ENCODE data around the gene ECPAS. TPM values are rescaled to one million over a fixed set of nuclear protein-coding genes. Genes with fewer than 3 reads are reported as not detected.
A peak's percentile ranks its signal among the peaks of the same experiment; 100 is the strongest.
"Not testable (repeated sequence)": the region's sequence is repeated elsewhere in the genome, so short reads cannot be mapped to it uniquely, and the experiment has no call there.

The ECPAS gene
- total and polyA plus RNA-seq, 4 donors: 11.0 to 94.3 (median 51.7) TPM

DNA sequence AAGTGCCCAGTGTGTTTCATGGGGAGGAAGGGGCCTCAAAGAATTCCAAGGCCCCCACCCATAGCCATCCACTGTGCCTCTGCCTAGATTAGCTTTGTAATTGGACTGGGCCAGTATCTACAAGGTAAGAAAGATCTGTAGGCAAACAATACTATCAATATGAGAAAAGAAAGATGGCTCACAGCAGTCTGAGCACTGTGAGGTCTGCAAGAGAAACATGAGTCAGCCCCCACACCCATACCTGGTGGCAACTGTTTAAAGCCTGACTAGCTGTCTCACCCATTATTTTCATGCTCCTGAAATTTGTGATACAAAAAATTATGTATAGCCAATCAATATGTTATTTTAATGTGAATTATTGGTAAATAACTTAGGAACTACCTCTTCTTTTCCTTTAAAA, 30.8 kb upstream of the ECPAS start:
- no peaks in the 10 kb centered on the region for H3K36me3 ChIP-seq (ENCODE audit: control insufficient read depth in 1 of 2, insufficient read depth in 2 of 2, low read length in 1 of 2)
- peaks cover 1% of the 10 kb centered on the region for H3K9me3 ChIP-seq (ENCODE audit: control insufficient read depth, low read length)
- H3K4me3 ChIP-seq (ENCODE audit: low read length in 2 of 2): no peak overlapping the region
- DNase-seq (no peak), ATAC-seq (ENCODE audit: low FRiP score) (no peak)
- H3K27me3 ChIP-seq (ENCODE audit: control insufficient read depth in 1 of 2, insufficient read depth in 2 of 2, low read length in 1 of 2): no peaks in the 10 kb centered on the region
- no peak overlapping the region for H3K27ac ChIP-seq (ENCODE audit: low read depth in 1 of 2, low read length in 2 of 2)
- intact Hi-C loops (cut with DNase I): no loop called here
- H3K4me1 ChIP-seq (ENCODE audit: control insufficient read depth in 1 of 2, insufficient read depth in 2 of 2, low read length in 2 of 2): no peaks in the 10 kb centered on the region

DNA sequence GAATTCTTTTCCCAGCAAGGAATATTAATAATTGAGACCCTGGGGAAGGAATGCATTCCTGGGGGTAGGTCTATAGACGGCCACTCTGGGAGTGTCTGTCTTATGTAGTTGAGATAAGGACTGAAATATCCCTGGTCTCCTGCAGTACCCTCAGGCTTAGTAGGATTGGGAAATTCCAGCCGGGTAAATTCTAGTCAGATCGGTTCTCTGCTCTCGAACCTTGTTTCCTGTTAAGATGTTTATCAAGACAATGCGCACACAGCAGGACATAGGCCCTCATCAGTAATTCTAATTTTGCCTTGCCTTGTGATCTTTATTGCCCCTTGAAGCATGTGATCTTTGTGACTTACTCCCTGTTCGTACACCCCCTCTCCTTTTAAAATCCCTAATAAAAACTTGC, 27.4 kb upstream of the ECPAS start:
- H3K27me3 ChIP-seq (ENCODE audit: control insufficient read depth in 1 of 2, insufficient read depth in 2 of 2, low read length in 1 of 2); H3K4me3 ChIP-seq (ENCODE audit: low read length in 2 of 2); H3K27ac ChIP-seq (ENCODE audit: low read depth in 1 of 2, low read length in 2 of 2); H3K4me1 ChIP-seq (ENCODE audit: control insufficient read depth in 1 of 2, insufficient read depth in 2 of 2, low read length in 2 of 2); H3K36me3 ChIP-seq (ENCODE audit: control insufficient read depth in 1 of 2, insufficient read depth in 2 of 2, low read length in 1 of 2); ATAC-seq (ENCODE audit: low FRiP score); H3K9me3 ChIP-seq (ENCODE audit: control insufficient read depth, low read length); intact Hi-C loops (cut with DNase I); DNase-seq: not testable (repeated sequence)
- WGBS, 2 donors: 57 to 64% methylated on average over 6 of the region's 6 CpGs

DNA sequence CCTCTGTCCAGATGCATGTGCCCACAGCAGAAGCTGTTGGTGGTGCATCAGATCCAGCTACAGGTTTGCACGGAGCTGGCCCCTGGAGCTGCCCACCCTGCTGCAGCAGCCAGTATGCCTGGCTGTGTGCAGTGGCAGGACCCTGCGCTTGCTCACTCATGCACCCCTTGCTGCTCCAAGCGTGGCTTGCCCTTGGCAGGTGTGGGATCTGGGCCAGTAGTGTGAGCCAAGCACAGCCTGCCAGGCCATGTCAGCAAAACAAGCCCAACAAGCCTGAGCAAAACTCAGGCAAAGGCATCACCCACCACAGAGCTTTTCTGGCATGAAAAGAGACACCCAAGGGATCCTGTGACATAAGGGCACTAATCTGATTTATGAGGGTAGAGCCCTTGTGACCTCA, 18.3 kb upstream of the ECPAS start:
- Histone ChIP-seq H3K4me1 (ENCODE audit: control insufficient read depth in 1 of 2, insufficient read depth in 2 of 2, low read length in 2 of 2) (no peaks in the 10 kb centered on the region), H3K4me3 (ENCODE audit: low read length in 2 of 2) (no peak overlapping the region), H3K27ac (ENCODE audit: low read depth in 1 of 2, low read length in 2 of 2) (no peak overlapping the region), H3K9me3 (ENCODE audit: control insufficient read depth, low read length) (no peaks in the 10 kb centered on the region), H3K36me3 (ENCODE audit: control insufficient read depth in 1 of 2, insufficient read depth in 2 of 2, low read length in 1 of 2) (no peaks in the 10 kb centered on the region), H3K27me3 (ENCODE audit: control insufficient read depth in 1 of 2, insufficient read depth in 2 of 2, low read length in 1 of 2) (no peaks in the 10 kb centered on the region)
- WGBS, 2 donors: 50 to 55% methylated on average over 3 of the region's 3 CpGs
- ATAC-seq (ENCODE audit: low FRiP score) (no peak), DNase-seq (no peak)
- intact Hi-C loops (cut with DNase I): no loop called here

DNA sequence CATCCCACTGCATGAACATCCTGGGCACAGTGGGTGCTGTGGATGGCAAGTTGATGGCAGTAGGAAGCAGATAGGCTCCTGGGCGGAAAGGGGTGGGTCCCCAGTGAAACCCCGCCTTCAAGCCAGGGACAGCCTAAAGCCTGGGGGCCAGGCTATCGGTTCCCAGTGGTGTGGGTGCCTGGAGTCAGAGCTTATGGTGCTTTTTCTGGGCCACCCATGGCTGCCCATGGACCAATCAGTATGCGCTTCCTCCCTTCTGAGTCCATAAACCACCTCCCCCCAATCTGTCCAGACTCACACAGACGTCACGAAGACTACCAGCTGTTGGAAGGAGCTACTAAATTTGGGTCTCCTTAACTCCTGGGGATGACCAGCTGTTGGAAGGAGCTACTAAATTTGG, 17.5 kb upstream of the ECPAS start:
- ATAC-seq (ENCODE audit: low FRiP score) (no peak), DNase-seq (no peak)
- H3K4me3 ChIP-seq (ENCODE audit: low read length in 2 of 2): no peak overlapping the region
- 89 to 91% methylated on average over 6 of the region's 6 CpGs for WGBS, 2 donors
- intact Hi-C loops (cut with DNase I): no loop called here
- H3K27me3 ChIP-seq (ENCODE audit: control insufficient read depth in 1 of 2, insufficient read depth in 2 of 2, low read length in 1 of 2): no peaks in the 10 kb centered on the region
- H3K36me3 ChIP-seq (ENCODE audit: control insufficient read depth in 1 of 2, insufficient read depth in 2 of 2, low read length in 1 of 2): no peaks in the 10 kb centered on the region
- no peak overlapping the region for H3K27ac ChIP-seq (ENCODE audit: low read depth in 1 of 2, low read length in 2 of 2)
- no peaks in the 10 kb centered on the region for H3K4me1 ChIP-seq (ENCODE audit: control insufficient read depth in 1 of 2, insufficient read depth in 2 of 2, low read length in 2 of 2)
- no peaks in the 10 kb centered on the region for H3K9me3 ChIP-seq (ENCODE audit: control insufficient read depth, low read length)

DNA sequence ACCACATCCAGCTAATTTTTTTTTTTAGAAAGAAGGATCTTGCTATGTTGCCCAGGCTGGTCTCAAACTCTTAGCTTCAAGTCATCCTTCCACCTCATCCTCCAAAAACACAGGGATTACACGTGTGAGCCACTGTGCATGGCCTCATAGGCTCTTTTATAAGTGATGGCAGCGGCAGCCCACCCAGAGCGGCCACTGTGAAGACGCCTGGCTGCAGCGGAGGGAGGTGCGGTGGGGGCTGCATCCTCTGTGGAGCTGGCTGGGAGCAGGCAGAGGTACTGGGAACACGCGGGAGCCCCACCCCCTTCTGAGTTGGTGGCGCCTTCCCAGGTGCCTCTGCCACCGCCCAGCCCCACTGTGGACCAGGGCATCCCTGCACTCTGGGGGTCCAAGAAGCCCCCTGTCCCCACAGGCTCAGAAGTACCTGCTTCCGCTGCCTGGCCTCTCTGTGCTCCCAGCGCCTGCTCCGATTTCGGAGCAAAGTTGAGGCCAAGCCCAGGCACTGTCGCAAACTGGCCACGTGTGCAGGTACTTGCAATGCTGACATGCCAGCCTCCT, 16.9 kb upstream of the ECPAS start:
- intact Hi-C loops (cut with DNase I): no loop called here
- DNase-seq (no peak), ATAC-seq (ENCODE audit: low FRiP score) (no peak)
- Histone ChIP-seq H3K4me3 (ENCODE audit: low read length in 2 of 2) (no peak overlapping the region), H3K27me3 (ENCODE audit: control insufficient read depth in 1 of 2, insufficient read depth in 2 of 2, low read length in 1 of 2) (no peaks in the 10 kb centered on the region), H3K4me1 (ENCODE audit: control insufficient read depth in 1 of 2, insufficient read depth in 2 of 2, low read length in 2 of 2) (no peaks in the 10 kb centered on the region), H3K36me3 (ENCODE audit: control insufficient read depth in 1 of 2, insufficient read depth in 2 of 2, low read length in 1 of 2) (no peaks in the 10 kb centered on the region), H3K9me3 (ENCODE audit: control insufficient read depth, low read length) (no peaks in the 10 kb centered on the region), H3K27ac (ENCODE audit: low read depth in 1 of 2, low read length in 2 of 2) (no peak overlapping the region)
- WGBS, 2 donors: 95 to 96% methylated on average over 16 of the region's 16 CpGs

DNA sequence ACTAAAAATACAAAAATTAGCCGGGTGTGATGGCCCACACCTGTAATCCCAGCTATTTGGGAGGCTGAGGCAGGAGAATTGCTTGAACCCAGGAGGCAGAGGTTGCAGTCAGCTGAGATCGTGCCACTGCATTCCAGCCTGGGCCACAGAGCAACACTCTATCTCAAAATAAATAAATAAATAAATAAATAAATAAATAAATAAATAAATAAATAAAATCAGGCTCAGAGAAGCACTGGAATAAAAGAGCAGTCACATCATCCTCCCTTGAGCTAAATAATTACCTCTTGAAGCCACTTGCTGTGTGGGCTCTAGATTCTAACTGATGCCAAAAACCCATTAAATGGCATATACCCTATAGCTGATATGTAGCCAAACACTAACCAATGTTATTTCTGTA, 13.0 kb upstream of the ECPAS start:
- H3K27me3 ChIP-seq (ENCODE audit: control insufficient read depth in 1 of 2, insufficient read depth in 2 of 2, low read length in 1 of 2); intact Hi-C loops (cut with DNase I): not testable (repeated sequence)

DNA sequence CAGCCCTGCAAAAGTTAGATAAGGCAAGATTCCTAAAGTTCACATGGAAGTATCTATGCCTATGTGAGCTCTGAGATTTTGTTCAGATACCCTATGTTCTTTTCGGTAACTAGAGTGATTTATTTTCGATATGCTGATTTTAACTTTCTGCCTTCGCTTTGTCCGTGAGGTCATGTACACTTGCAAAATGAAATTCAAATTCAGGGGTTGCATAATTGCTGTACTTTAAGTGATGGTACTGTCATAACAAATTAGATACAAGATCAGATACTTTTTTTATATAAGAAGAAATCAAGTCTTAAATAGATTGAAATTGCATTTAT, 350 bp upstream of the ECPAS start:
- Histone ChIP-seq H3K4me3 (ENCODE audit: low read length in 2 of 2) (peak overlapping the region; percentile 82 to 98), H3K27ac (ENCODE audit: low read depth in 1 of 2, low read length in 2 of 2) (peak overlapping the region in 1 of 2 donors; percentile 51), H3K9me3 (ENCODE audit: control insufficient read depth, low read length) (no peaks in the 10 kb centered on the region), H3K4me1 (ENCODE audit: control insufficient read depth in 1 of 2, insufficient read depth in 2 of 2, low read length in 2 of 2) (no peaks in the 10 kb centered on the region), H3K36me3 (ENCODE audit: control insufficient read depth in 1 of 2, insufficient read depth in 2 of 2, low read length in 1 of 2) (no peaks in the 10 kb centered on the region), H3K27me3 (ENCODE audit: control insufficient read depth in 1 of 2, insufficient read depth in 2 of 2, low read length in 1 of 2) (no peaks in the 10 kb centered on the region)
- no peak for ATAC-seq (ENCODE audit: low FRiP score)
- no peak for DNase-seq
- WGBS, 2 donors: 1 to 2% methylated on average over 4 of the region's 4 CpGs
- intact Hi-C loops (cut with DNase I): no loop called here

More for the DNA sequence above, 13.0 kb upstream of the ECPAS start:
- H3K9me3 ChIP-seq (ENCODE audit: control insufficient read depth, low read length); ATAC-seq (ENCODE audit: low FRiP score); H3K27ac ChIP-seq (ENCODE audit: low read depth in 1 of 2, low read length in 2 of 2); H3K36me3 ChIP-seq (ENCODE audit: control insufficient read depth in 1 of 2, insufficient read depth in 2 of 2, low read length in 1 of 2); H3K4me3 ChIP-seq (ENCODE audit: low read length in 2 of 2); DNase-seq; H3K4me1 ChIP-seq (ENCODE audit: control insufficient read depth in 1 of 2, insufficient read depth in 2 of 2, low read length in 2 of 2): not testable (repeated sequence)
- WGBS, 2 donors: 94 to 95% methylated on average over 2 of the region's 2 CpGs

DNA sequence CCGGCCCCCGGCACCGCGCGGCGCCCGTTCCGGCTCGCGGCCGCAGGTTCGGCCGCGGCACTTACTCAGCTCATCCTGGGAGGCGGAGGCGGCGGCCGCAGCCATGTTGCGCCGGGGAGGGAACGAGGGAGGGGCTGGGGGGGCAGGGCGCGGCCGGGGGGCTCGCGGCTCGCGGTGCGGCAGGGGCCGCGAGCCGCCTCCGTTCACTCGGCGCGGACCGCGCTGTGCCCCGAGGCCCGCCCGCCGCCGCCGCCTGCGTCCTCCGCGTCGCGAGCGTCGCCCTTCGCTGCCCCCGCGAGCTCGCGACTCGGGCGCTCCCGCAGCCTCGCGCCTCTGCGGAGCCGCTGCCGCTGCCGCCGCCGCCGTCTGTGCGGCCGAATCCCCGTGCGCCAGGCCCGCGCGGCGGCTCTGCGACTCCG, 735 bp downstream of the ECPAS start:
- Histone ChIP-seq H3K36me3 (ENCODE audit: control insufficient read depth in 1 of 2, insufficient read depth in 2 of 2, low read length in 1 of 2) (no peaks in the 10 kb centered on the region), H3K4me3 (ENCODE audit: low read length in 2 of 2) (peak overlapping the region; percentile 82 to 98), H3K4me1 (ENCODE audit: control insufficient read depth in 1 of 2, insufficient read depth in 2 of 2, low read length in 2 of 2) (no peaks in the 10 kb centered on the region), H3K27ac (ENCODE audit: low read depth in 1 of 2, low read length in 2 of 2) (peak overlapping the region; percentile 89 to 96), H3K27me3 (ENCODE audit: control insufficient read depth in 1 of 2, insufficient read depth in 2 of 2, low read length in 1 of 2) (no peaks in the 10 kb centered on the region), H3K9me3 (ENCODE audit: control insufficient read depth, low read length) (no peaks in the 10 kb centered on the region)
- 0% methylated on average over 9 to 78 of the region's 78 CpGs for WGBS, 2 donors
- peak in 1 of 2 donors; percentile 82 for DNase-seq
- no peak for ATAC-seq (ENCODE audit: low FRiP score)
- intact Hi-C loops (cut with DNase I): no loop called here

DNA sequence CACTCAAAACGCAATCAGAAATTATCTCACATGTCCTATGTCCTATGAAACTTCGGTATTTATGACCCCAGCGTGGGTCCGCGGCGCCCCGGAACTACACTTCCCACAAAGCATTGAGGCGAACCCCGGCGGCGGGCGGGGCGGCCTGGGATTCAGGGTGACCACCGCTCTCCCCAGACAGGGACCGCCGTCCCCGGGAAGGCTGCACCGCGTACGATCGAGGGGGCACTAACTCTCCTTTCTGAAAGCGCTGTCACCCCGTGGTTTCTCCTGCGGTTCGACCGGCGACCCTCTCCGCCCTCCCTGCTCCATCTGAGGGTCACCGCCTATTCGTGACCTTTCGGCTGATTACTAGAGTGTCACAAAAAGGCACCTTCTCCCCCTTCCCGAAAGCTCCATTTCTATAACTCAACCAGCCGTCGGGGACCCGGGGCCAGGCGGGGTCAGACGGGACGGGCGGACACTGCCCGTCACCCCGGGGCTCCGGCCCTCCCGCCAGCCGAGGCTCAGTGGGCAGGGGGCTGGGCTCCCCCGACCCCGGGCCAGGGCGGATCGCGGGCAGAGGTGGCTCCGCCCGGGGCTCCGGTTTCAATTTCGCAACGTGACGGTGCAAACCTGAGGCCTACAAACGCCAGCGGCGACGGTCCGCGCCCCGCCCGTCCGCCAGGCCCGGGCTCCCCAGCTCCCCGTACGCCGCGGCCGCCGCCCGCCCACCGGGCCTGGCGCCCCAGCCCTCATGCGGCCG, 1.3 kb downstream of the ECPAS start:
- Histone ChIP-seq H3K27ac (ENCODE audit: low read depth in 1 of 2, low read length in 2 of 2) (peak overlapping the region; percentile 79 to 96), H3K9me3 (ENCODE audit: control insufficient read depth, low read length) (no peaks in the 10 kb centered on the region), H3K4me1 (ENCODE audit: control insufficient read depth in 1 of 2, insufficient read depth in 2 of 2, low read length in 2 of 2) (no peaks in the 10 kb centered on the region), H3K36me3 (ENCODE audit: control insufficient read depth in 1 of 2, insufficient read depth in 2 of 2, low read length in 1 of 2) (no peaks in the 10 kb centered on the region), H3K27me3 (ENCODE audit: control insufficient read depth in 1 of 2, insufficient read depth in 2 of 2, low read length in 1 of 2) (no peaks in the 10 kb centered on the region), H3K4me3 (ENCODE audit: low read length in 2 of 2) (peak overlapping the region; percentile 82 to 98)
- 0 to 1% methylated on average over 43 to 76 of the region's 76 CpGs for WGBS, 2 donors
- intact Hi-C loops (cut with DNase I): no loop called here
- DNase-seq (peak; percentile 77 to 92), ATAC-seq (ENCODE audit: low FRiP score) (peak; percentile 83)

All from aorta (tissue), 5 donors.